ENCODE measurements around the gene CCNG2.

GRCh38 chr4:77154065-77154464, 2.9 kb upstream of the CCNG2 start:
- no peak for TF ChIP-seq CTCF (IDR thresholded peaks at IDR 0.05)
- no peak for TF ChIP-seq EP300 (IDR thresholded peaks at IDR 0.05)
- TF ChIP-seq POLR2AphosphoS5 (IDR thresholded peaks at IDR 0.05), result no peak
- no peak for TF ChIP-seq POLR2A (IDR thresholded peaks at IDR 0.05)
